ENCODE data around the gene MTMR12.
"Not testable (repeated sequence)": the region's sequence is repeated elsewhere in the genome, so short reads cannot be mapped to it uniquely, and the experiment has no call there.

Gene MTMR12

DNA sequence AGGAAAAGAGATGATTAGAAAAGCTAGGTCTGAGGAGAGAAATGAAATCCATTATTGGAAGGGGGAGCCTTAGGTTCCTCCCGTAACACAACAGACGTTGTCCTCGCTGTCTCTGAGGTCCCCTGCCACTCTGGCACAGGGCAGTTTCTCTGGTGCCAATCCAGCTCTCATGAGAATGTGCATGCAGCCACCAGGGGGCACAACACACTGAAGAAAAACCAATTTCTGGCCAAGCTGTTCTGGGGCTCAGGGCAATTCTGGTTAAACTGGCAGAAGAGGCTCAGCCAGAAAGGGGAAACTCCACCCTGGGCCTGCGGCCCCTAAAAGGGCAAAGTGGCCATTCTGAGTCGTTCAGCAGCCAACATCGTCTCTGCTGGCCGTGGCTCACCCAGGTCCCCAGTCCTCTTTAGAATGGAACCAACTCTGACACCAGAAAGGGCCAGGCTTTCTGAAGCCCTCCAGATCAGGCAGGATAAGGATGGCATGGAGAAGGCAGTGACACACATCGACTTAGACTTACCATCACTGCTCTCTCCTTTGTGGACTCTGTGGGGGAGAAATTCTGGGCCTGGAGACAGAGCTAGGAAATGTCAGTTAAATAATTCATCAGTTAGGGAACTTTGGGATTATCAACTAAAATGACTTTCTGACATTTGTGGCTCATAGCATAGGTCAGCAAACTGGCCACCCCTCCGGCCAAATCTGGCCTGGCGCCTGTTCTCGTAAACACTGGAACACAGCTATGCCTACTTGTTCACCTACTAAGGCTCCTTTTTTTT, 80.1 kb downstream of the MTMR12 start:
- peak; percentile 76 for DNase-seq (ENCODE audit: low read depth)

DNA sequence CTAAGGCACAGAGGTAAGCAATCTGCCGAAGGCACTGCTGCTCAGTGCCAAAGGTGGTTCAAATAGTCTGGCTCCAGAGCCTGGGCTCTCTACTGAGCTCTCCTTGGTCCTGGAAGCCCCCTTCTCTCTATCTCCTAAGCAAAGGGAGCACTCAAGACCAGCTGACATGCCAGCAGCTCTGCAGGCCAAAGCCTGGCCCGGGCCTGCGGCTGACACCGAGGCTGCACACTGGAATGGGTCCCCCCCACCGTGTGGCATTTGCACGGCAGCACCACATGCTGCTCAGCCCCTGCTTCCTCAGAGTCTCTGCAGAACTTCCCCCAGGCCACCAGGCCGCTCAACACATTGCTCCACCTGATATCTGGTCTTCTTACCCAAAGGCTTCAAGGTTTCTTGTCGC, 80.8 kb downstream of the MTMR12 start:
- DNase-seq (ENCODE audit: low read depth) = no peak

DNA sequence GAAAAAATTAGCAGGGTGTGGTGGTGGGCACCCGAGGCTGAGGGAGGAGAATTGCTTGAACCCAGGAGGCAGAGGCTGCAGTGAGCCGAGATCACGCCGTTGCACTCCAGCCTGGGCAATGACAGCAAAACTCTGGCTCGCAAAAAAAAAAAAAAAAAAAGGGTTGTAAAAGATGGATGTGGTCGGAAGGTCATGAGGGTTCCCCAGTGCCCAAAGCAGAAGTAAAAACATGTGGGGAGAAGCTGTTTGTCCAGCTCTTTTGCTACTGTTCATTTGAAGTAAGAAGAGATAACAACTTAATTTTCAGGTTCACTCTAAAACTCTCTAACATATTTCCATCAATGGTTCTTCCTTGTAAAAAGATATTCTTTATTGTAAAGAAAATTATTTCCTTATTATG, 81.5 kb downstream of the MTMR12 start:
- DNase-seq (ENCODE audit: low read depth) = no peak

DNA sequence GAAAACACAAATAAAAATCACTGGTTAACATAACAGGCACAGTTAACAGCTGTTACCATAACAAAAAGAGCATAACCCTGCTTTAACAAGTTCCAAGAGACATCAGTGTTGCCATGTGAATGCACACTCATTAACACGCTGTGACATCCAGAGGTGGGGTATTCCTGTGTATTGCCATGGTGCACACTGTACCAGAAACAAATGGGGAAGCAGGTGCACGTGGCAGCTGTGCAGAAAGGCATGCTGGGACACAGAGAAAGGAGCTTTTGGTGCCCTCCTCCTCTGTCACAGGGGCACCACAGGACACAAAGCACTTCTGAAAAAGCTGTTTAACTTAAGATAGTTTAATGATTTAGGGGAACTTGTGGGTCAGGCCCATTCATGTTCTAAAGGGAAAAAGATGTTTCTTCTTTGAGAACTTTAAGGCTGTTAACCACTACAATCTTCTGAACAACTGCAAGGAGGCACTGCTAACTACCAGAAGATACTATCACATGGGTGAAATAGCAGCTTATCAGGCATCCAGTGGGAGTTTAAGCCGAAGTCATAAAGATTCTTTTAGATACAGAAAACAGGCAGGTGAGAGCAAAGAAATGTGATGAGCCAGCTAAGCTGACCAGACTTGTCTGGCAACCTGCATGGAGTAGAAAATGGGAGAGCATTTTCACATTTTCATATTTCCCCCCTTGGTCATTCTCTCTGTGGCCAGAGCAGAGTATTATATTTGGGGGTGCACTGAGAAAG, 82.2 kb downstream of the MTMR12 start:
- DNase-seq (ENCODE audit: low read depth) = no peak

DNA sequence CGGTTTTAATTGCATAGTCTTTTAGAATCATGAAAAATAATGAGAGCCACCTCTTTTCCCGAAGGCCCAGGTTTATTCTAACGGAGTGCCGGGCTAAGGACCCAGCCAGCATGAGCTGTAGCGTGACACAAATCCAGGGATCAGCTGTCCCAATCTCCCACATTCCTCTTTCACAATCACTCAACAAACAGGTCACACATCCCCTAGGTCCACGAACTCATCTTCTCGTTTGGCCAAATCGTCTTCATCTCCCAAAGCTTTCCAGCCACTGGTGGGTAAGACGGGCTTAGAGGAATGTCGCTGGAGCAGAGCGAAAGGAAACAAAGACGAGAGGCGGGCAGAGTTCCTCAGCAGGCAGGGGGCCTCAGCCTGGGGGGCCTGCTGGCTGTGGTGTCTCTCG, 83.2 kb downstream of the MTMR12 start:
- no peak for DNase-seq (ENCODE audit: low read depth)

DNA sequence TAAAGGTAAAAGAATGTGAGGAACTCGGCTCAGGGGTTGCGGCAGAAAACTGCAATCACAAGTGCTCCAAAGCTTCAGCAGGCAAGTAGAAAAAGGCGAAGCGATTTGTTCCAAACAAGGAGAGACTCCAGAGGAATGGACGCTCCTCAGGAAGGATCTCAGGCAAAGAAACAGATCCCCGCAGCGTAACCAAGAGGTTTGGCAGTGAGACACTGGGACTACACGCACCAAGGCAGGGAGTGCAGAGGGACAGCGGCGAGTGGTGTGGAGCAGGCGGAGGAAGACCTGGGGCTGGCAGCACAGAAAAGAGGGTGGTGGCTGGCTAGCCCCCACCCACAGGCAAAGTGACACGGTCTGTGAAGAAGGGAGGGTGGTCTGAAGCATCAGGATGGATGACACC, 83.9 kb downstream of the MTMR12 start:
- DNase-seq (ENCODE audit: low read depth) = no peak

DNA sequence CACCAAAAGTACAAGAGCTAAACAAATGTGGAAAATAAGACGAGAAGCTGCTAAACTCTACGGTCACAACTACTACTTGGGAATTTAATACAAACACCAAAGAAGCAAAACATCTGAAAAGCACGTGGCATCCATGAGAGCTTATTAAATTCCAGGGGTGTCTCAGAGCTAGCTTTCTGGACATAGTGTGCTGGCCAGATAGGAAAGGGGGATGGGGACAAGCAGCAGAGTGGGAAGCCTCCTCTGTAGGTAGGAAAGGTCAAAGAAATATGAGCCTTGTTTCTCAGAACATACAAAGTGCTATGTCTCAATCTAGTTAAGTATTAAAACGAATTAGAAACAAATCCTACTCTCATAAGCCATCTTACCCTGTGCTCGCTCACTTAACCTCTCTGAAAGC, 87.3 kb downstream of the MTMR12 start:
- peak; percentile 18 for DNase-seq (ENCODE audit: low read depth)

DNA sequence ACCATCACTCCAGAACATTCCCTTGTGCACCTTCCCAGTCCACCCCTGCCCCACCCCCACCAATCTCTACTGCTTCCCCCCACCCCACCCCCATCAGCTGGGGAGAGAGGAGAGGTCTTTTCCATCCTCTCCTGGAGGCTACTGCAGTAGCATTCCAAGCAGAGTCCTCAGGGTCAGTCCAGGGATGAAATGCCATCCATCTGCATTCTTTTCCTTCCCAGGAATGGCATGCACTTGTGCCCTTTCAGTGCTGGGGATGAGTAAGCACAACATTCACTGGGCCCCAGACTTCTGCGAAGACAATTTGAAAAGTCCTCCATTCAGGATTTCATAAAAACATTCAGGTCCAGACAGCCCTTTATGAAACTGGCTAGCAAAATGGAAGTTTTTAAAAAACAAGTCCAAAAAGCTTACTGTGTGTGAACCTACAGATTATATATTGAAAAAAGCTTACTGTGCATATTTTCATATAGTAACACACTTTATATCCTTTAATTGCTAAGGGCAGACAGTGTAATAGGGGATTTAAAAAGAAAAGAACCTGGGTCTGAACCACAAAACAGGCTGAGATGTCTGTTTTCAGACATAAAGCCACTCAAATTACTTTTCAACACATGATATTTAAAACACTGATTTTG, 88.6 kb downstream of the MTMR12 start:
- peak; percentile 69 for DNase-seq (ENCODE audit: low read depth)

DNA sequence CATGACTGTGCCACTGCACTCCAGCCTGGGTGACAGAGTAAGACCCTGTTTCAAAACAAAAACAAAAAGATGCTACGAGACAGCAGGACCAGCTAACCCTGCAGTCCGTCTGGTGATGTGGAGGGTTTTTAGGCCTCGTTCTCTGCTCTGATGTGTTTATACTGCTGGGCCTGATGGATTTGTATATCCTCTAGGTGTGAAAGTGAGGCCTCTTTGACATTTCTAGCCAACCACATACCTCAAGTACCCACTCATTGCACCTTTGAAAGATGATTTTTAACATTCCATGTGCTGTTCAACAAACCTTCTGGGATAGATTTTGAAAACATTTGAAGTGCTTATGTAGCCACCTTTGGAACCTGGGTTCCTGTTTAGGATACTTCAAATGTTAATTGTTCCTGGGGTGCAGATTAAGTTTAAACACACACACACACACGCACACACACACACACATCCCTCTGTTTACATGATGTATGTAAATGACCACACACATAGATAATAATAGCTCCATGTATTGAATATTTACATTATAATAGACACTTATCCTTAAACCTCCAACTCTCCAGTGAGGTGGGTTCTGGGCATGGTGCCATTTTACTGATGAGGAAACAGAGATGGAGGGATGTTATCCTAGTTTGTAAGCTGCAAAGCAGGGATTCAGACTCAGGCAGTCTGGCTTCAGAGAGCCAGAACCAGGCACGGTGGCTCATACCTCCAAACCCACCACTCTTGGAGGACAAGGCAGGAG, 89.8 kb downstream of the MTMR12 start:
- DNase-seq (ENCODE audit: low read depth) = peak; percentile 8

DNA sequence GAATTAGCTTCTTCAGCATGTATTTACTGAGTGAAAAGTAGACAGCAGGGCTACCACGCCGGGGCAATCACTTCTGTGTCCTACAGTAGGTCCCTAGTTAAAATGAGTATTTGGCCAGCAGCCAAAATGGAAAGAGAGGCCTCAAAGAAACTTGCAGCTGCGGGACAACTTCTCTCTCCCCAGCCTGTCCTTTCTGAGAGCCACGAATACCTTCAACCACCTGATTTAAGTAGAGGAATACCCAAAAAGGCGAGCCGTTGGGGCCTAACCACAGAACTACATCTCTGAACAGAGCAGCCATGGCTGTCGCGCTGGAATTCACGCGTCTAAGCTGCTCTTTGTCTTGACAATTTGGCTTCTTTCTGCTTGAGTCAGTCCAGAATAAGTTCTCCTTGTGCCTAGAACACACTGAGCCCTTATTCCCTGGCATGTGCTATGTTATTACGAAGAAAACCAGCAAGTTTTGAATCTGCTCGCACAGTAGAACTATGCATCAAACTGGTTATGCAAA, 94.8 kb downstream of the MTMR12 start:
- no peak for DNase-seq (ENCODE audit: low read depth)

DNA sequence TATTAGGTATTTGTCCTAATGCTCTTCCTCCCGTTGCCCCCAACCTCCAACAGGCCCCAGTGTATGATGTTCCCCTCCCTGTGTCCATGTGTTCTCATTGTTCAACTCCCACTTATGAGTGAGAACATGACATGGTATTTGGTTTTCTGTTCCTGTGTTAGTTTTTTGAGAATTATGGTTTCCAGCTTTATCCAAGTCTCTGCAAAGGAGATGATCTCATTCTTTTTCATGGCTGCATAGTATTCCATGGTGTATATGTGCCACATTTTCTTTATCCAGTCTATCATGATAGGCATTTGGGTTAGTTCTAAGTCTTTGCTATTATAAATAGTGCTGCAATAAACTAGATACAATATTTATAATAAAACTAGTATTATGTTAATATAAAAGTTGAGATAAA, 98.4 kb downstream of the MTMR12 start:
- DNase-seq (ENCODE audit: low read depth) = not testable (repeated sequence)

DNA sequence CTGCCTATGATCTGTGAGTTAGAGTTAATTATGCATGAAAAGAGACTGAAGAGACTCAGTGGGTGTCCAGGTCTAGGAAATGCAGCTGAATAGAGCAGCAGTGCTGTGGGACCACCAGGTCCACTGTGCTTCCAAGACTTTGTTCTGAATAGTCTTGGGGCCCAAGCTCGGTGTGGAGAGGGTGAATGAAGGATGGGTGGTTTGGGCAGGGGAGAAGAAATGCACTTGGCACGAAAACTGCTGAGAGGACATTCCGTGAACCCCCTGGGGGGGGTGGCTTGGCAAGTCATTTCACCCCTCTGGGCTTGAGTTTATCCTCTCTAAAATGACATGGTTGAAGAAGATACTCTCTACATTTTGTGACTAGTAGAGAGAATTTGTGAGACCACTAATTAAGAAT, 102.6 kb downstream of the MTMR12 start:
- no peak for DNase-seq (ENCODE audit: low read depth)

DNA sequence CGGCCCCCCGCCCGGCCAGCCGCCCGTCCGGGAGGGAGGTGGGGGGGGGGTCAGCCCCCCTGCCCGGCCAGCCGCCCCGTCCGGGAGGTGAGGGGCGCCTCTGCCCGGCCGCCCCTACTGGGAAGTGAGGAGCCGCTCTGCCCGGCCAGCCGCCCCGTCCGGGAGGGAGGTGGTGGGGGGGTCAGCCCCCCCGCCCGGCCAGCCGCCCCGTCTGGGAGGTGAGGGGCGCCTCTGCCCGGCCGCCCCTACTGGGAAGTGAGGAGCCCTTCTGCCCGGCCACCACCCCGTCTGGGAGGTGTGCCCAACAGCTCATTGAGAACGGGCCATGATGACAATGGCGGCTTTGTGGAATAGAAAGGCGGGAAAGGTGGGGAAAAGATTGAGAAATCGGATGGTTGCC, 103.9 kb downstream of the MTMR12 start:
- not testable (repeated sequence) for DNase-seq (ENCODE audit: low read depth)

DNA sequence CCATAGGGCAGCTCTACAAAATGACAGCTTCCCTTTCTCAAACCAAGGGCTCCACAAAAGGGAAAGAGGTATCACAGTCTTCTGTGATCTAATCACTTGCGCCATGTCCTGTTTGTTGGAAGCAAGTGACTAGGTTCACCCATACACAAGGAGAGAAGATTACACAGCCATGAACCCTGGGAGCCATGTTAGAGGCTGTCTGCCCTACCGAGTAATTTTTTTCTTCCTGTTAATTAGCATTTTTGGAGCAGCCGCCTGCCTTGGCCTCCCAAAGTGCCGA, 105.4 kb downstream of the MTMR12 start:
- DNase-seq (ENCODE audit: low read depth) = no peak

DNA sequence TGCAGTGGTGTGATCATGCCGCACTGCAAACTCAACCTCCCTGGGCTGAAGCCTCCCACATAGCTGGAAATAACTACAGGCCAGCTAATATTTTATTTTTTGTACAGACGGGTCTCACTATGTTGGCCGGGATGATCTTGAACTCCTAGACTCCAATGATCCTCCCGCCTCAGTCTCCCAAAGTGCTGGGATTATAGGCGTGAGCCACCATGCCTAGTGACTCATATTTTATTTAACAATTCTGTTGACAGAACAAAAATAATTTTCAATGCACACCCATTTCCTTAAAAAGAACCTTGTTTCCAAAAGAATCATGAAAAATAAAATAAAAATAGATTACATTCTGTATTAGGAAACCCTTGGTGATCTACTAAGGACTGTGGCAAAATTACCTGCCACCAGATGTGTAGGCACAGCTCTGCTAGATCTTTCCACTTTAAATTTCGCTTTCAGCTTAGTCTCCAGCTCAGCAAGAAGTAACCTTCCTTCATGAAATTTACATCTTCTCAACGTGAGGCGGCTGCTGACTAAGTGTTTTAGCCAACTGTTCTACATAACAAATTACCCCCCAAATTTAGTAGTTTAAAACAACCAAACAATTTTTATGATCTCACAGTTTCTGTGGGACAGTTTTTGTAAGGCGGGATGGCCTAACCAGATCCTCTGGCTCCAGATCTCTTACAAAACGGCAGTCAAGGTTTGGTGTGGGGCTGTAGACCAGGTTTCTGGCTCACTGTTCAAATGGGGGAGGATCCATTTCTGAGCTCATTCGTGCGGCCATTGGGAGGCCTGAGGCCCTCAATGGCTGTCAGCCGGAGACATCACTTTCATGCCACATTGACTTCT, 106.0 kb downstream of the MTMR12 start:
- no peak for DNase-seq (ENCODE audit: low read depth)

DNA sequence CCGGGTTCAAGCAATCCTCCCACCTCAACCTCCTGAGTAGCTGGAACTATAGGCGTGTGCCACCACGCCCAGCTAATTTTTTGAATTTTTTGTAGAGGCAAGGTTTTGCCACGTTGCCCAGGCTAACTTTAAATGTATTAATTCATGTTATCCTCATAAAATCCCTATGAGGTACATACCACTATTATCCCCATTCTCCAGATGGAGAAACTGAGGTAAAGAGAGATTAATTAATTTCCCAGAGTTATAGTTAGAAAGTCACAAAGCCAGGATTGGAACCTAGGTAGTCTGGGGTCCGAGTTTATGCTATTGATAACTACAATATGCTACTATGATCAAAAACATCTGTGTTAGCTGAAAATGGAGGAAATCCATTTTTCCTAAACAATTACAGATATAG, 106.7 kb downstream of the MTMR12 start:
- no peak for DNase-seq (ENCODE audit: low read depth)

DNA sequence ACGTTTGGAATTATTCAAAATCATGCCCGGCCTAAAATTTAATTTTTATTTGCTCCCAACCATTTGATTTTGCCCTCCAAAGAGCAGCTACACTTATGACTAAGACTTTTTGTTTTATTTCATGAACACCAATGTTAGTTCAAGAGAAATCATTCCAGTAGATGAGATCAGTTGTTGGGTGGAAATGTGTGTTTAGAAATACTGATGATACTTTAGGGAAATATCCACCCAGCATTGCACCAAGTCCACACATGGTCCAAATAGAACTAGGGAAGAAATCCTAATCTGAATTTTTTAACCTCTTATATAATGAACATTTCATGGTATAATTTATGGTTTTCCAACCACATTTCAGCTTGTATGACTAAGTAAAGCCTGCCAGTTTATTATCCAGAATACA, 110.3 kb downstream of the MTMR12 start:
- DNase-seq (ENCODE audit: low read depth) = peak; percentile 7

DNA sequence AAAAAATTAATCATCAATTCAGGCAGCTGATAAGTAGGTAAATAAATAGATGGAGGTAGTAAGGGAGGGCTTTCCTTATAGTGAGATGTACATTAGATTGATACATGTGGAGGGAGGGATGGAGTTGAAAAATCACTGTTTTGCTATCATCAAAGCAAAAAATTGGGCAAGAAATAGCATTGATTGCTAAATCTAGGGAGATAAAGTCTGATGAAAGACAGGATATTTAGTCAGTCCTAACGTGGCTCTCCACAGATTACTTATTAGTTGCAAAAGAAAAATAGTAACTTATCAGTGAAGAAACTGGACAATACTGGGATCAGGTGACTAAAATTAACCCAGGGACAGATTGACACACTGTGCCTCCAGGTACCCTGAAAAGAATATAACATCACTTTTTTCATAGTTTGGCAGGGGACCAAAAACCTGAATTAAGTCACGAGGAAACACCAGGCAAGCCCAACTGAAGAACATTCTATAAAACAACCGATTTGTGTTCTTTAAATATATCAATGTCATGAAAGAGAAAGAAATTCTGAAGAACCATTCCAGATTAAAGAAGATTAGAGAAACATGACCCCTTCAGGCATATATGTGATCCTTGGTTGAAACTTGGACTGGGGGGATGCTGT, 111.5 kb downstream of the MTMR12 start:
- peak; percentile 11 for DNase-seq (ENCODE audit: low read depth)

DNA sequence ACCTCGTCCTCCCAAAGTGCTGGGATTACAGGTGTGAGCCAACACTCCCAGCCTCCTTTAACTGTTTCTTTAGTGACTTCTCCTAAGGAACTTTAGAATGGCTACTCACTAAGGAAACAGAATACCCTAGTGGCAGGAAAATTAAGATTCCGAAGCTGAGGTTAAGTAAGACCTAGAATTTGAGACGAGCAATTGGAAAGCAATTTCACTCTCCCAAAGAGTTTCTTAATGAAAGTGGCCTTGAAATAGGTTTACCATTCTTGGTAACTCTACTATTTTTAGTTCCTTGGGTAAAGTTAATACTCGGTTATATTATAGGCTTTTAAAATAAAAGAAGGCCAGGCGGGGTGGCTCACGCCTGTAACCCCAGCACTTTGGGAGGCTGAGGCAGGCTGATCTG, 115.7 kb downstream of the MTMR12 start:
- DNase-seq (ENCODE audit: low read depth) = no peak

DNA sequence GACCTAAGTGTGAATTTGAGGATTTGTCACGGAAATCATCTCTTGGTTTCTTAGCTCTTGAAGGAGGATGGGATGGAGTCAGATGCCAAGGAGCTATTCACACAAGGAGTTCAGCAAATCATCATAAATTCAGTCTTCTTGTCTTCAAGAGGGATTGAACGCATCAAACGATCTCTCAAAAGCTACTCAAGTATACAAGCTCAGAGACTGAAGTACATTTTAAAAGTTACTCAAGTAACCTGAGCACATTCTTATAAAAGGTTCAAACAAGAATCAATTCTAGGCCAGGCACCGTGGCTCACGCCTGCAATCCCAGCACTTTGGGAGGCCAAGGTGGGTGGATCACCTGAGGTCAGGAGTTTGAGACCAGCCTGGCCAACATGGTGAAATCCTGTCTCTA, 117.5 kb downstream of the MTMR12 start:
- DNase-seq (ENCODE audit: low read depth) = no peak

DNA sequence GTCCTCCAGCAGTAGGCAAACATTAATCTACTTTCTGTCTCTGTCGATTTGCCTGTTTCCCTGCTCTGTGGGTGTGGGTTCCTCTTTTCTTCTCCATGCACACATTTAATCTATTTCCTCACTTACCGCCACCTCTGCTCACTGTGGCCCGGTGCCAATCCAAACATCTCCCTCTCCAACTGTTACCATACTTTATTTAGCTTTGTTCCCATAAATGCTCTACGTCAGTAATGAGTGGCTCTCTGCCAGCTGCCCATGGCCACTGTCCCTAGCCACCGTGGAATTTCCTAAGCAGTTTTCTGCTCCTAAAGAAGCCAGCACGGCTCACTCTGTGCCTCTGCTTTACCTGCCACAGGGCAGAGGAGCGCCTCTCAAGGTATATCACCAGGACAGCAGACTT, 119.1 kb downstream of the MTMR12 start:
- peak; percentile 20 for DNase-seq (ENCODE audit: low read depth)
